Rectal smooth muscle tissue (tissue), 1 donor: Measurements from ENCODE around the gene HEXA.

Source experiments
- H3K27ac ChIP-seq: one replicate; pipeline ENCODE4 v1.7.0; 2013; ENCODE audit warnings: low read depth, low read length, inconsistent platforms
- H3K27me3 ChIP-seq: one replicate; pipeline ENCODE4 v1.7.0; 2013; ENCODE audit warnings: low read length; ENCODE audit not compliant: control insufficient read depth, insufficient read depth
- H3K36me3 ChIP-seq: one replicate; pipeline ENCODE4 v1.7.0; 2013; ENCODE audit warnings: low read length; ENCODE audit not compliant: control insufficient read depth, insufficient read depth
- H3K4me1 ChIP-seq: one replicate; pipeline ENCODE4 v1.7.0; 2013; ENCODE audit warnings: low read length; ENCODE audit not compliant: control insufficient read depth, insufficient read depth
- H3K4me3 ChIP-seq: one replicate; pipeline ENCODE4 v1.7.0; 2013; ENCODE audit warnings: low read length
- H3K9ac ChIP-seq: one replicate; pipeline ENCODE4 v1.7.0; 2013; ENCODE audit warnings: low read length

The HEXA gene

GRCh38 chr15:72368899-72369298 lies 6.9 kb downstream of the HEXA start:
- H3K36me3 ChIP-seq, result peaks cover 4% of the 10 kb centered on the region
- no peak overlapping the region for H3K27ac ChIP-seq
- no peaks in the 10 kb centered on the region for H3K4me1 ChIP-seq
- H3K9ac ChIP-seq, result no peak overlapping the region
- no peaks in the 10 kb centered on the region for H3K27me3 ChIP-seq
- no peak overlapping the region for H3K4me3 ChIP-seq

GRCh38 chr15:72368325-72368724 lies 7.5 kb downstream of the HEXA start:
- H3K9ac ChIP-seq, result no peak overlapping the region
- H3K4me3 ChIP-seq, result no peak overlapping the region
- H3K27ac ChIP-seq, result no peak overlapping the region
- peaks cover 4% of the 10 kb centered on the region for H3K36me3 ChIP-seq
- H3K27me3 ChIP-seq, result no peaks in the 10 kb centered on the region
- H3K4me1 ChIP-seq, result no peaks in the 10 kb centered on the region

- Histone ChIP-seq H3K4me1 (no peaks in the 10 kb centered on the region), H3K27ac (no peak overlapping the region), H3K27me3 (no peaks in the 10 kb centered on the region), H3K9ac (no peak overlapping the region), H3K4me3 (no peak overlapping the region), H3K36me3 (peaks cover 4% of the 10 kb centered on the region)
These were observed 10.0 kb downstream of the HEXA start for GRCh38 chr15:72365844-72366243.

- H3K36me3 ChIP-seq, result peaks cover 2% of the 10 kb centered on the region
- no peaks in the 10 kb centered on the region for H3K4me1 ChIP-seq
- H3K9ac ChIP-seq, result no peak overlapping the region
- no peak overlapping the region for H3K27ac ChIP-seq
- H3K4me3 ChIP-seq, result no peak overlapping the region
- no peaks in the 10 kb centered on the region for H3K27me3 ChIP-seq
These were observed 14.6 kb downstream of the HEXA start for GRCh38 chr15:72361176-72361575.

GRCh38 chr15:72358650-72359171 lies 17.1 kb downstream of the HEXA start:
- peaks cover 17% of the 10 kb centered on the region for H3K36me3 ChIP-seq
- no peak overlapping the region for H3K9ac ChIP-seq
- H3K27ac ChIP-seq, result no peak overlapping the region
- H3K4me3 ChIP-seq, result no peak overlapping the region
- no peaks in the 10 kb centered on the region for H3K27me3 ChIP-seq
- H3K4me1 ChIP-seq, result no peaks in the 10 kb centered on the region

- peaks cover 17% of the 10 kb centered on the region for H3K36me3 ChIP-seq
- H3K9ac ChIP-seq, result no peak overlapping the region
- H3K4me1 ChIP-seq, result no peaks in the 10 kb centered on the region
- H3K4me3 ChIP-seq, result no peak overlapping the region
- no peak overlapping the region for H3K27ac ChIP-seq
- H3K27me3 ChIP-seq, result no peaks in the 10 kb centered on the region
These were observed 17.7 kb downstream of the HEXA start for GRCh38 chr15:72358121-72358520.

- Histone ChIP-seq H3K4me1 (no peaks in the 10 kb centered on the region), H3K36me3 (peaks cover 31% of the 10 kb centered on the region), H3K4me3 (no peak overlapping the region), H3K27me3 (no peaks in the 10 kb centered on the region), H3K27ac (no peak overlapping the region), H3K9ac (no peak overlapping the region)
These were observed 21.3 kb downstream of the HEXA start for GRCh38 chr15:72354496-72354895.

- Histone ChIP-seq H3K4me1 (no peaks in the 10 kb centered on the region), H3K36me3 (peaks cover 39% of the 10 kb centered on the region), H3K27ac (no peak overlapping the region), H3K9ac (no peak overlapping the region), H3K4me3 (no peak overlapping the region), H3K27me3 (no peaks in the 10 kb centered on the region)
These were observed 22.5 kb downstream of the HEXA start for GRCh38 chr15:72353266-72353665.

- Histone ChIP-seq H3K27ac (no peak overlapping the region), H3K9ac (no peak overlapping the region), H3K4me3 (no peak overlapping the region), H3K36me3 (peaks cover 45% of the 10 kb centered on the region), H3K27me3 (no peaks in the 10 kb centered on the region), H3K4me1 (no peaks in the 10 kb centered on the region)
These were observed 30.0 kb downstream of the HEXA start for GRCh38 chr15:72345806-72346205.

GRCh38 chr15:72345280-72345679 lies 30.5 kb downstream of the HEXA start:
- Histone ChIP-seq H3K36me3 (peaks cover 40% of the 10 kb centered on the region), H3K27me3 (no peaks in the 10 kb centered on the region), H3K27ac (no peak overlapping the region), H3K4me3 (no peak overlapping the region), H3K9ac (no peak overlapping the region), H3K4me1 (no peaks in the 10 kb centered on the region)

GRCh38 chr15:72344602-72345001 lies 31.2 kb downstream of the HEXA start:
- no peak overlapping the region for H3K27ac ChIP-seq
- peaks cover 36% of the 10 kb centered on the region for H3K36me3 ChIP-seq
- no peaks in the 10 kb centered on the region for H3K27me3 ChIP-seq
- no peak overlapping the region for H3K4me3 ChIP-seq
- H3K4me1 ChIP-seq, result no peaks in the 10 kb centered on the region
- H3K9ac ChIP-seq, result no peak overlapping the region

GRCh38 chr15:72342385-72342784 lies 33.4 kb downstream of the HEXA start:
- Histone ChIP-seq H3K36me3 (peaks cover 21% of the 10 kb centered on the region), H3K27me3 (no peaks in the 10 kb centered on the region), H3K27ac (no peak overlapping the region)

GRCh38 chr15:72341361-72341760 lies 34.5 kb downstream of the HEXA start:
- no peak overlapping the region for H3K27ac ChIP-seq
- no peaks in the 10 kb centered on the region for H3K27me3 ChIP-seq
- H3K4me1 ChIP-seq, result no peaks in the 10 kb centered on the region
- peaks cover 16% of the 10 kb centered on the region for H3K36me3 ChIP-seq
- H3K9ac ChIP-seq, result no peak overlapping the region
- H3K4me3 ChIP-seq, result no peak overlapping the region

More at GRCh38 chr15:72342385-72342784, 33.4 kb downstream of the HEXA start:
- Histone ChIP-seq H3K4me3 (no peak overlapping the region), H3K9ac (no peak overlapping the region), H3K4me1 (no peaks in the 10 kb centered on the region)
